Activated naive CD8-positive, alpha-beta T cell treated with anti-CD3 and anti-CD28 coated beads for 36 hours (primary cell): ENCODE data around the gene SCARF1. TPM values are rescaled to one million over a fixed set of nuclear protein-coding genes. Genes with fewer than 3 reads are reported as not detected.
A peak's percentile ranks its signal among the peaks of the same experiment; 100 is the strongest.

ENCODE experiments used
- DNase-seq: peaks from one replicate; pipeline ENCODE4 v3.0.0; 2021
- H3K27ac Mint-ChIP-seq: one replicate; pipeline ENCODE4 v1.8.0; 2022; ENCODE audit warnings: mild to moderate bottlenecking, moderate library complexity, mixed read lengths
- H3K27me3 Mint-ChIP-seq: one replicate; pipeline ENCODE4 v1.8.0; 2022; ENCODE audit warnings: mild to moderate bottlenecking, mixed read lengths
- H3K36me3 Mint-ChIP-seq: one replicate; pipeline ENCODE4 v1.8.0; 2021; ENCODE audit warnings: mild to moderate bottlenecking, mixed read lengths
- H3K4me1 Mint-ChIP-seq: one replicate; pipeline ENCODE4 v1.8.0; 2021; ENCODE audit warnings: mixed read lengths
- H3K4me3 Mint-ChIP-seq: one replicate; pipeline ENCODE4 v1.8.0; 2022; ENCODE audit warnings: mild to moderate bottlenecking, moderate library complexity, mixed read lengths
- H3K9me3 Mint-ChIP-seq: one replicate; pipeline ENCODE4 v1.8.0; 2022; ENCODE audit warnings: mixed read lengths
- total RNA-seq, 2 experiments: library from RNA; stranded (reverse); gene quantifications; one replicate each; pipeline ENCODE4 v1.2.3, GENCODE V29; 2021

Gene SCARF1
- total RNA-seq, 2 experiments from 2014 or later = 2.5 to 2.6 TPM

GRCh38 chr17:1625581-1625980, 20.0 kb downstream of the SCARF1 start:
- Mint-ChIP-seq H3K9me3 (no peaks in the 10 kb centered on the region), H3K36me3 (no peaks in the 10 kb centered on the region), H3K27me3 (peaks cover 10% of the 10 kb centered on the region), H3K4me1 (peaks cover 15% of the 10 kb centered on the region), H3K4me3 (no peak overlapping the region), H3K27ac (no peak overlapping the region)
- DNase-seq = no peak

- no peaks in the 10 kb centered on the region for H3K36me3 Mint-ChIP-seq
- no peaks in the 10 kb centered on the region for H3K9me3 Mint-ChIP-seq
- H3K4me1 Mint-ChIP-seq = peaks cover 13% of the 10 kb centered on the region
- no peak overlapping the region for H3K4me3 Mint-ChIP-seq
- DNase-seq = no peak
- peaks cover 7% of the 10 kb centered on the region for H3K27me3 Mint-ChIP-seq
- H3K27ac Mint-ChIP-seq = no peak overlapping the region
These were observed 20.5 kb downstream of the SCARF1 start for GRCh38 chr17:1625053-1625452.

- Mint-ChIP-seq H3K36me3 (no peaks in the 10 kb centered on the region), H3K27me3 (peaks cover 6% of the 10 kb centered on the region), H3K4me1 (peaks cover 12% of the 10 kb centered on the region), H3K4me3 (no peak overlapping the region), H3K27ac (no peak overlapping the region), H3K9me3 (no peaks in the 10 kb centered on the region)
- DNase-seq = no peak
These were observed 20.9 kb downstream of the SCARF1 start for GRCh38 chr17:1624650-1625049.

- Mint-ChIP-seq H3K9me3 (no peaks in the 10 kb centered on the region), H3K27me3 (peaks cover 6% of the 10 kb centered on the region), H3K27ac (no peak overlapping the region), H3K4me3 (no peak overlapping the region), H3K4me1 (peaks cover 9% of the 10 kb centered on the region), H3K36me3 (no peaks in the 10 kb centered on the region)
- DNase-seq = no peak
These were observed 22.4 kb downstream of the SCARF1 start for GRCh38 chr17:1623057-1623630.

GRCh38 chr17:1621273-1621954, 24.1 kb downstream of the SCARF1 start:
- DNase-seq = no peak
- Mint-ChIP-seq H3K27me3 (peaks cover 6% of the 10 kb centered on the region), H3K9me3 (no peaks in the 10 kb centered on the region), H3K4me3 (no peak overlapping the region), H3K27ac (no peak overlapping the region), H3K36me3 (no peaks in the 10 kb centered on the region), H3K4me1 (peaks cover 3% of the 10 kb centered on the region)

- no peak for DNase-seq
- Mint-ChIP-seq H3K4me3 (no peak overlapping the region), H3K36me3 (no peaks in the 10 kb centered on the region), H3K4me1 (peaks cover 2% of the 10 kb centered on the region), H3K27ac (no peak overlapping the region), H3K27me3 (no peaks in the 10 kb centered on the region), H3K9me3 (no peaks in the 10 kb centered on the region)
These were observed 25.0 kb downstream of the SCARF1 start for GRCh38 chr17:1620486-1620885.

- H3K4me3 Mint-ChIP-seq = no peak overlapping the region
These were observed 27.8 kb downstream of the SCARF1 start for GRCh38 chr17:1617620-1618174.

GRCh38 chr17:1616101-1616500, 29.4 kb downstream of the SCARF1 start:
- peaks cover 2% of the 10 kb centered on the region for H3K4me1 Mint-ChIP-seq
- H3K36me3 Mint-ChIP-seq = no peaks in the 10 kb centered on the region
- no peak for DNase-seq
- H3K27me3 Mint-ChIP-seq = no peaks in the 10 kb centered on the region
- no peaks in the 10 kb centered on the region for H3K9me3 Mint-ChIP-seq
- no peak overlapping the region for H3K27ac Mint-ChIP-seq
- no peak overlapping the region for H3K4me3 Mint-ChIP-seq

More at GRCh38 chr17:1617620-1618174, 27.8 kb downstream of the SCARF1 start:
- H3K9me3 Mint-ChIP-seq = no peaks in the 10 kb centered on the region
- H3K36me3 Mint-ChIP-seq = no peaks in the 10 kb centered on the region
- H3K4me1 Mint-ChIP-seq = peaks cover 2% of the 10 kb centered on the region
- no peaks in the 10 kb centered on the region for H3K27me3 Mint-ChIP-seq
- no peak for DNase-seq
- H3K27ac Mint-ChIP-seq = no peak overlapping the region

- no peaks in the 10 kb centered on the region for H3K9me3 Mint-ChIP-seq
- H3K27ac Mint-ChIP-seq = no peak overlapping the region
- no peaks in the 10 kb centered on the region for H3K36me3 Mint-ChIP-seq
- no peak overlapping the region for H3K4me3 Mint-ChIP-seq
- peaks cover 10% of the 10 kb centered on the region for H3K4me1 Mint-ChIP-seq
- no peak for DNase-seq
- no peaks in the 10 kb centered on the region for H3K27me3 Mint-ChIP-seq
These were observed 33.1 kb downstream of the SCARF1 start for GRCh38 chr17:1612400-1612799.

- Mint-ChIP-seq H3K27ac (no peak overlapping the region), H3K4me3 (no peak overlapping the region), H3K9me3 (no peaks in the 10 kb centered on the region), H3K4me1 (peaks cover 17% of the 10 kb centered on the region), H3K27me3 (no peaks in the 10 kb centered on the region), H3K36me3 (no peaks in the 10 kb centered on the region)
- DNase-seq = no peak
These were observed 33.8 kb downstream of the SCARF1 start for GRCh38 chr17:1611715-1612114.

- DNase-seq = no peak
- Mint-ChIP-seq H3K36me3 (no peaks in the 10 kb centered on the region), H3K27ac (peak overlapping the region; percentile 28), H3K4me1 (peaks cover 22% of the 10 kb centered on the region), H3K4me3 (no peak overlapping the region), H3K9me3 (no peaks in the 10 kb centered on the region), H3K27me3 (no peaks in the 10 kb centered on the region)
These were observed 36.9 kb downstream of the SCARF1 start for GRCh38 chr17:1608676-1609075.

- peak overlapping the region; percentile 84 for H3K27ac Mint-ChIP-seq
- peaks cover 22% of the 10 kb centered on the region for H3K4me1 Mint-ChIP-seq
- no peak for DNase-seq
- H3K9me3 Mint-ChIP-seq = no peaks in the 10 kb centered on the region
- H3K36me3 Mint-ChIP-seq = no peaks in the 10 kb centered on the region
- H3K4me3 Mint-ChIP-seq = peak overlapping the region; percentile 25
- no peaks in the 10 kb centered on the region for H3K27me3 Mint-ChIP-seq
These were observed 37.6 kb downstream of the SCARF1 start for GRCh38 chr17:1607971-1608320.

- no peaks in the 10 kb centered on the region for H3K36me3 Mint-ChIP-seq
- peaks cover 22% of the 10 kb centered on the region for H3K4me1 Mint-ChIP-seq
- peaks cover 3% of the 10 kb centered on the region for H3K9me3 Mint-ChIP-seq
- H3K27ac Mint-ChIP-seq = peak overlapping the region; percentile 84
- peak; percentile 56 for DNase-seq
- no peaks in the 10 kb centered on the region for H3K27me3 Mint-ChIP-seq
- no peak overlapping the region for H3K4me3 Mint-ChIP-seq
These were observed 39.1 kb downstream of the SCARF1 start for GRCh38 chr17:1606352-1606985.

GRCh38 chr17:1605681-1606351, 39.7 kb downstream of the SCARF1 start:
- DNase-seq = no peak
- Mint-ChIP-seq H3K4me1 (peaks cover 22% of the 10 kb centered on the region), H3K9me3 (peaks cover 4% of the 10 kb centered on the region), H3K4me3 (no peak overlapping the region), H3K27me3 (no peaks in the 10 kb centered on the region), H3K36me3 (no peaks in the 10 kb centered on the region), H3K27ac (peak overlapping the region; percentile 38)

- H3K36me3 Mint-ChIP-seq = no peaks in the 10 kb centered on the region
- H3K27me3 Mint-ChIP-seq = no peaks in the 10 kb centered on the region
- DNase-seq = no peak
- peak overlapping the region; percentile 43 for H3K4me3 Mint-ChIP-seq
- H3K27ac Mint-ChIP-seq = no peak overlapping the region
- peaks cover 4% of the 10 kb centered on the region for H3K9me3 Mint-ChIP-seq
- H3K4me1 Mint-ChIP-seq = peaks cover 22% of the 10 kb centered on the region
These were observed 40.6 kb downstream of the SCARF1 start for GRCh38 chr17:1604831-1605528.
